ENCODE results near the gene C1orf210. TPM values are rescaled to one million over a fixed set of nuclear protein-coding genes. Genes with fewer than 3 reads are reported as not detected.

C1orf210 gene
- total RNA-seq, 4 donors from 2014 or later, result 0.27 TPM; not detected in 3

DNA sequence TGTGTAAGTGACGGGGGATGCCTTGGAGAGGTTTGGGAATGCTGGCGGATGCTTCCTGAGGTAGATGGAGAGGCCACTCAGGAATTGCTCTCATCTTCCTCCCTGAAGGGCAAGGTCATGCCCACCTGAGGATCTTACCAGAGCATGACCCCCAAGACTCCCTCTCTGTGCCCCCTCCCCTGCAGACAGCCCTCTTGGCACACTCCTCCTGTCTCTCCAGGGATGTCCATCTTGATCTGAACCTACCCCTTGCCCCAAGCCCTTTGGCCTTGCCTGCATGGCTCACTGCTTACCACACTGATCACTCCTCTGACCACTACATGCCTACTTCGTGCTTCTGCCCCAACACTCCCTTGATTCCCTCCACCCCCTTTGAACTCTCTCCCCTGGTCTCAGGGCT is 34.4 kb upstream of the C1orf210 start:
- peaks cover 0 to 10% (median 0%) of the 10 kb centered on the region in 3 donors for H3K9me3 ChIP-seq
- 100% methylated on average over 3 of the region's 3 CpGs; no CpG with 5 or more reads in 1 of the 2 donors for WGBS, 2 donors (ENCODE audit: low coverage in 1 of 2)
- no peak overlapping the region for H3K4me3 ChIP-seq
- TF ChIP-seq, protein P1, sequence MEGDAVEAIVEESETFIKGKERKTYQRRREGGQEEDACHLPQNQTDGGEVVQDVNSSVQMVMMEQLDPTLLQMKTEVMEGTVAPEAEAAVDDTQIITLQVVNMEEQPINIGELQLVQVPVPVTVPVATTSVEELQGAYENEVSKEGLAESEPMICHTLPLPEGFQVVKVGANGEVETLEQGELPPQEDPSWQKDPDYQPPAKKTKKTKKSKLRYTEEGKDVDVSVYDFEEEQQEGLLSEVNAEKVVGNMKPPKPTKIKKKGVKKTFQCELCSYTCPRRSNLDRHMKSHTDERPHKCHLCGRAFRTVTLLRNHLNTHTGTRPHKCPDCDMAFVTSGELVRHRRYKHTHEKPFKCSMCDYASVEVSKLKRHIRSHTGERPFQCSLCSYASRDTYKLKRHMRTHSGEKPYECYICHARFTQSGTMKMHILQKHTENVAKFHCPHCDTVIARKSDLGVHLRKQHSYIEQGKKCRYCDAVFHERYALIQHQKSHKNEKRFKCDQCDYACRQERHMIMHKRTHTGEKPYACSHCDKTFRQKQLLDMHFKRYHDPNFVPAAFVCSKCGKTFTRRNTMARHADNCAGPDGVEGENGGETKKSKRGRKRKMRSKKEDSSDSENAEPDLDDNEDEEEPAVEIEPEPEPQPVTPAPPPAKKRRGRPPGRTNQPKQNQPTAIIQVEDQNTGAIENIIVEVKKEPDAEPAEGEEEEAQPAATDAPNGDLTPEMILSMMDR (IDR thresholded peaks at IDR 0.05), result no peak
- no peak for TF ChIP-seq POLR2A (IDR thresholded peaks at IDR 0.05)
- no peaks in the 10 kb centered on the region for H3K36me3 ChIP-seq
- H3K27ac ChIP-seq, result no peak overlapping the region
- no peak for ATAC-seq
- no peaks in the 10 kb centered on the region for H3K4me1 ChIP-seq
- H3K27me3 ChIP-seq, result no peaks in the 10 kb centered on the region

DNA sequence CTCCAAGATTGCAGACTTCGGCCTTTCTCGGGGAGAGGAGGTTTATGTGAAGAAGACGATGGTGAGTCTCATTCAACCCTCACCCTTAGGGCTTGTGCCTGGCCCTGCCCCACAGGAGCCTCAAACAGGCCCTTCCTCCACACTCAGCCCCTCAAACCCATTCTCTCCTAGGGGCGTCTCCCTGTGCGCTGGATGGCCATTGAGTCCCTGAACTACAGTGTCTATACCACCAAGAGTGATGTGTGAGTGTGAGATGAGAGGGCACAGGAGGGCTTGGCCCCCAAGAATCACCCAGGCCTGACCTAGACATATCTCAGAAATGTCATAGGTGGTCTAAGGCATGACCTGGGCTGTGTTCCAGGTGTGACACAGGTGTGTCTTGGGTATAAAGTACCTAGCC is 33.9 kb upstream of the C1orf210 start:
- H3K27me3 ChIP-seq, result no peaks in the 10 kb centered on the region
- no peak for ATAC-seq
- H3K9me3 ChIP-seq, result peaks cover 0 to 5% (median 0%) of the 10 kb centered on the region in 3 donors
- 70% methylated on average over 2 of the region's 5 CpGs; no CpG with 5 or more reads in 1 of the 2 donors for WGBS, 2 donors (ENCODE audit: low coverage in 1 of 2)
- H3K36me3 ChIP-seq, result no peaks in the 10 kb centered on the region
- no peaks in the 10 kb centered on the region for H3K4me1 ChIP-seq
- no peak overlapping the region for H3K4me3 ChIP-seq
- no peak overlapping the region for H3K27ac ChIP-seq
- TF ChIP-seq POLR2A (IDR thresholded peaks at IDR 0.05) (no peak), EP300 (IDR thresholded peaks at IDR 0.05) (no peak), POLR2AphosphoS5 (IDR thresholded peaks at IDR 0.05) (no peak)
- TF ChIP-seq, protein P1 (IDR thresholded peaks at IDR 0.05), result no peak

- H3K4me1 ChIP-seq, result no peaks in the 10 kb centered on the region
- peaks cover 0 to under 1% (median 0%) of the 10 kb centered on the region in 3 donors for H3K9me3 ChIP-seq
- TF ChIP-seq POLR2A (IDR thresholded peaks at IDR 0.05) (no peak), POLR2AphosphoS5 (IDR thresholded peaks at IDR 0.05) (no peak), EP300 (IDR thresholded peaks at IDR 0.05) (no peak)
- TF ChIP-seq, protein P1 (IDR thresholded peaks at IDR 0.05), result no peak
- no peak for ATAC-seq
- H3K4me3 ChIP-seq, result no peak overlapping the region
- no peak overlapping the region for H3K27ac ChIP-seq
- WGBS, 2 donors (ENCODE audit: low coverage in 1 of 2), result 71 to 80% methylated on average over 4 of the region's 4 CpGs
- no peaks in the 10 kb centered on the region for H3K27me3 ChIP-seq
- no peaks in the 10 kb centered on the region for H3K36me3 ChIP-seq
Measured at GRCh38 chr1:43318831-43319230, 33.5 kb upstream of the C1orf210 start.

- TF ChIP-seq POLR2AphosphoS5 (IDR thresholded peaks at IDR 0.05) (no peak), EP300 (IDR thresholded peaks at IDR 0.05) (no peak), POLR2A (IDR thresholded peaks at IDR 0.05) (no peak)
- TF ChIP-seq, protein P1 (IDR thresholded peaks at IDR 0.05), result no peak
- no peaks in the 10 kb centered on the region for H3K36me3 ChIP-seq
- H3K27ac ChIP-seq, result no peak overlapping the region
- H3K27me3 ChIP-seq, result no peaks in the 10 kb centered on the region
- H3K4me1 ChIP-seq, result no peaks in the 10 kb centered on the region
- no peak overlapping the region for H3K4me3 ChIP-seq
- no peak for ATAC-seq
- 40 to 83% methylated on average over 1 to 14 of the region's 15 CpGs for WGBS, 2 donors (ENCODE audit: low coverage in 1 of 2)
- H3K9me3 ChIP-seq, result no peaks in the 10 kb centered on the region
Measured at GRCh38 chr1:43317817-43318471, 32.6 kb upstream of the C1orf210 start.

All from gastroesophageal sphincter (tissue), 4 donors.